T1000 (cell line): ENCODE data around the gene CAMK2B.
"Not testable (repeated sequence)": the region's sequence is repeated elsewhere in the genome, so short reads cannot be mapped to it uniquely, and the experiment has no call there.

Experiments
- DNase-seq: peaks from one replicate; lab custom pipeline; 2025; ENCODE audit warnings: mixed read lengths; lab: John Stamatoyannopoulos, UW

The CAMK2B gene

DNA sequence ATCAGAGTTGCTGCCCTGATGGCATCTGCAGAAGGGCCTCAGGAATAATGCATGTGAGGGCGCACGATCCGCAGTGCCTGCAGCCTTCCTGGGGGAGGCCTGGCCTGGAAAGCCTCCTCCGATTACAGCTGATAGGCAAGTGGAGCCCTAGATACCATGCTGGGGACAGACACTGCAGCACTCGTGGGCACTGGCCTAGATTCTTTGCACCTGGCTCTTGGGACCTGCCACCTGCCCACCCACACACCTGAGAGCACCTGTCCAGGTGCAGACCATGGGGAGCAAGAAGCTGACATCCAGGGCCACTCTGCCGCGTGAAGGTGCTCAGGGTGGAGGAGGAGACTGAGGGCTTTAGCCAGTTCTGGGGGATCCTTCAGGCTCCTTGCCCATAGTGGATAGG is 109.9 kb downstream of the CAMK2B start:
- DNase-seq, result no peak

DNA sequence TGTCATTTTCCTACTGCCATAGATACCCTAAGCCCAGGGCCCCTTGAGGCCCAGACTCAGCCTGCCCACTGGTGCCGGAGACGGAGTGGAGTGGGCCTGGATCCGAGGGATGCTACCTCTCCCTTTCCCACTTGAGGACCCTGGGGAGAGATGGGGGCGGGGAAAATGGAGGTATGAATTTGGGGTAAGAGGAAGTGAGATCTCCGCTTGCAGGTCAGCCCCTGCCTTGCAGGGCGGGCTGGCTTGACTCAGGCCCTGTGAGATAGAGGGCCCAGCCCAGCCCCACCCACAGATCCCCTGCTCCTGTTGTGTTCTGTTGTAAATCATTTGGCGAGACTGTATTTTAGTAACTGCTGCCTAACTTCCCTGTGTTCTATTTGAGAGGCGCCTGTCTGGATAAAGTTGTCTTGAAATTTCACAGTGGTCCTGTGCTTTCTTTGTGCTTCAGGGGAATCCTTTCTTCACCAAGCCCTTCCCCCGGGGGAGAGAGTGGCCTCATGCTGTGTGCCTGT is 111.5 kb downstream of the CAMK2B start:
- no peak for DNase-seq

DNA sequence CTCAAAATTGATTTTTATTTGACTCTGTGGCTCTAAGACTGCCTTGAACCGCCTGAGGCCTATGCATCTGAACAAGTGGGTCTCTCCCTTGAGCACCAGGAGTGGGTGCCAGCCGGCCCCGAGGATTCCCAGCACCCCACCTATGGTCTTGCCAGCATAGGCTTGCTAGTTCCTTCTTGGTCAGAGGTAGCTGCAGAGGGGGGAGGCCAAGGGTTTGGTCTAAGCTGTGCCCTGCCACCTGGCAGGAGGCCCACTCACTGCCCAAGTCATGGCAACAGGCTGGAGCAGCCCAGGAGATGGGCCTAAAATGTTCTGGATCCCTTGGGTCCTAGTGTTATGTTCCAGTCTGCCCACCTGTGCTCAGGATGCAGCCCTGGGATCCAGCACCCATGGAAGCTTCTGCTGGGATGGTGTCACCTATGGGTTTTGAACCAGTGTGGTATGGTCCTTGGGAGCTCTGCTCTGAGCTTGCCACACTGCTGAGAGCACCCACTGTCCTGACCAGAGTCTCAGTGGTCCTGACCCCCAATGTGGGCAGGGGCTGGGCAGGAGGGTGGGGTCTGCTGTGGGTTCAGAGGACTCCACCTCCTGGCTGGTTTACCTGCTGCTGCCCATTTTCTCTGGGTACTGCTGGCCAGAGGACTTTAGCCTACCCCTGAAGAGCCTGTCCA is 112.1 kb downstream of the CAMK2B start:
- DNase-seq, result no peak

DNA sequence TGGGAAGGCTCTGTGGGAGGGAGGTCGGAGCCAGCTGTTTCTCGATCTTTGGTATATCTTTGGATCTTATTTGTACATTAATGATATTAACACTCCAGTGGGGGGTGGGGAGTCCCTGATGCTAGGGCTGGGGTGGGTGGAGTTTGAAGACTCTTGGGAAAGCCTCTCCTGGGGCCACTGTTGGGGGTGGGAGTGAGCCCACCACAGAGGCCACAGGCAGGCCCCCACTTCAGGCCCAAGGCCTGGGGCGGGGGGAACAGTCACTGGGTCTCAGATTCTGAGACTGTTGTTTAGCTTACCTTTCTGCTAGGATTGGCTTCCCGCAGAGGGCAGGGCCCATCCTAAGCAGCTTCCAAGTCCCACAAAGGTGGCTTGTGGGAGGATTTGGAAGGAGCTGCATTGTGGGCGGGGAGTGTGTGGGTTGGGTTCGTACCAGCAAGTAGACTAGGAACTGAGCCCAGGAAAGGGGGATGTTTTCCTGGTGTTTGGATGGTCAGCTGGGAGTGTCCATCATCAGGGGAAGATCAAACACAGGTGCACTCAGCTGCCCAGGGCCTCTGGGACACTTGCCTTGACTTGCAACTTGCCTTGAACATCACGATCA is 112.7 kb downstream of the CAMK2B start:
- no peak for DNase-seq

DNA sequence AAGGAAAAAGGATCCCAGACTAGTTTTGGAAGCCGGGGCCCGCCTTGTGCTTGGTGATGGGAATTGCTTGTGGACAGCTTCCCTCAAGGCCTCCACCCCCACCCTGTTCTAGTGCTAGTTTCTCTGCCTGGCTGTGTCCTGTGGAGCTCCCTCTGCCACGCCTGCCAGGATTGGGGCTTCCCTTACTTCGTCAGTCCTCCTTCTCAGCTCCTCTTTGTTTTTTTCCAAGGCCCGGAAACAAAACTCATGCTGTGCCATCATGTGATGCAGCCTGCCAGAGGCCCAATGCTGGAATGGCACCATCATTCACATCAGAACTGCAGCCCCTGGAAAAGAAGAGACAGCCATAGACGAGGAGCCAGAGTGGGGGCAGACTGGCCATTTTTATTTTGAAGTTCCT is 113.4 kb downstream of the CAMK2B start:
- DNase-seq, result no peak

DNA sequence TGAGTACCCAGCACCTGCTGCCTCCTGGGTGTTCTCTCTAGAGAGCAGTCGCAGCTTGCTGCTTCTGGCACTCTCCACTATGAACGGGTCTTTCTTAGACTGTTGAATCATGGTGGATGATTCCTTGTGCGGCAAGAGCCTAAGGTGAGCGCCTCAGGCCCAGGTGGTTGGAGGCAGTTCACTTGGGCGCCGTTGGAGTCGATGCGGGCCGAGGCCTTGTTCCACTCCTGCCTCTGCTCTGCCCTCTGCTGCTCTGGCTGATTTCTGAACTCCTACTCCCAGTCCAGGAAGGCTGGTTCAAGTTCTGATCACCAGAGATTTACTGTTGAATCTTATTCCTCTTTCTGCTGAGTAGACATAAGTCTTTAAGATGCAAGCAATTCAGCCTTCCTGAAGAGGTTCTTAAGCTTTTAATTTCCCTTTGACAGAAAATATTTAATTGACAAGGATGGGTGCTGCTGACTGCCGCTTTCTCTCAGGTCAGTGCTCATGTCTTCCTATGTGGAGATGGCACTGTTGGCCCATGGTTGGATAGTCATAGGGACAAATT is 114.2 kb downstream of the CAMK2B start:
- DNase-seq, result no peak

DNA sequence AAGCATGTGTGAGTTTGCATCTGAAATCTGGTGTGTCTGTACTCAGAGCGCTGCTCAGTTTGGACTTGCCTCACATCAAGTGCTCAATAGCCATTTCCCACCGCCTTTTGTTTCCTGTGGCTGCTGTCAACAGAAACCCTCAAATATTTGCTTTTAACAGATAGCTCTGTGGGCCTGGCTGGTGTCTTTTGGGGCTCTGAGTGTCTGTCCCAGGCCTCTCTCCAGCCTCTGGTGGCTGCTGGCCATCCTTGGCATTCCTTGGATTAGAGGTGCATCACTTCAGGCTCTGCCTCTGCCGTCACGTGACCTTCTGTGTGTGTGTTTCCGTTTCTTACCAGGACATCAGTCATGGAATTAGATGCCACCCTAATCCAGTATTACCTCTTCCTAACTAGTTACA is 115.3 kb downstream of the CAMK2B start:
- no peak for DNase-seq

DNA sequence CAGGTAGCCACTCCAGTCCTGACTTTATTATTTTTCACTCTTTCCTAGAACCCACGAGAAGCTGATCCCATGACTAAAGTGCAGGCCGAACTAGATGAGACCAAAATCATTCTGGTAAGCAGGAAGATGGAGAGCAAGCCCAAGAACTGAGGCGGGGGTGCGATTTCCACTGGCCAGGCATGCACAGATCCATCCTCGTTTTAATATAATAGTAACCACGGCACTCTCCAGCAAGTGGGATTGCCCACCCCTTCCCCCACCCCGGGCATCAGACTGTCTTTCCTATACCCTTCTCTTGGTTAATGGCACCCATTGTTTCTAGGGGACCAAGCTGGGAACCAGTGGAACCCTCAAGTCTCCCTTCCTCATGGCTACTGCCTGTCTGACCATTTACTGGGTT is 117.3 kb downstream of the CAMK2B start:
- no peak for DNase-seq

DNA sequence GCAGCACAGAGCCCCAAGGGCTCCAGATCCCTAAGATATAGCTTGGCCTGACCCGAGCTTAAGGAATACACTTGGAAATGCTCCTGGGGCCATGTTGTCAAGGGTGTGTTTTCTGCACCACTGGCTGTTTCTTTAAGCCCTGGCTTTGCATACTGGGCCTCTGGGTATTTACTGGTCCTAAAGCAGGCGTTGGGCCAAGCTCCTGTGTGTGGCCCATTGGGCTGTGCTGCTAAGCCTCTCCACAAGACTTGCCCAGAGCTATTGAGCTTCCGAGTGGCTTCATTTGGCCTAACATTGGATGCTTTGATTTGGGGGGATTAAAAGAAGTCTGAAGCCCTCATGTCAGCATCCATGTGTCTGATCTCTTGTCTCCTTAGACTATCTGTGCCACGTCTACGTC is 119.4 kb downstream of the CAMK2B start:
- no peak for DNase-seq

DNA sequence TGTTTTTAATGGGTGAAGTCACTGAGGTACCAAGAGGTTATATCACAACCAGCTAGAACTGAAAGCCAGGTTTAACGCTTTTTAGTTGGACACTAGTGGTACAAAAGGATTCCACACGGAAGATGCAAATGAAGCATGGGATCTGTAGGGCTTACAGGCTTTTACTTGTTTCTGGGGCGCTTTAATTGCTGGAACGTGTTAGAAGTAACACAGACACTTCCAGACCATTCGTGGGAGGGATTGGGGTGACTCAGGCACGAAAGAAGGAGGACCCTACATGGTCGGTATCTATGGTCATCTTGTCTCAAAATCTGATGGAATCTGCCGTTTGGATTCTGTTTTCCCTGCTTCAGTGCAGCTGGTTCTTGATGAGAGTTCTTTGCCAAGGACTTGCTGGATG is 123.6 kb downstream of the CAMK2B start:
- DNase-seq, result no peak

DNA sequence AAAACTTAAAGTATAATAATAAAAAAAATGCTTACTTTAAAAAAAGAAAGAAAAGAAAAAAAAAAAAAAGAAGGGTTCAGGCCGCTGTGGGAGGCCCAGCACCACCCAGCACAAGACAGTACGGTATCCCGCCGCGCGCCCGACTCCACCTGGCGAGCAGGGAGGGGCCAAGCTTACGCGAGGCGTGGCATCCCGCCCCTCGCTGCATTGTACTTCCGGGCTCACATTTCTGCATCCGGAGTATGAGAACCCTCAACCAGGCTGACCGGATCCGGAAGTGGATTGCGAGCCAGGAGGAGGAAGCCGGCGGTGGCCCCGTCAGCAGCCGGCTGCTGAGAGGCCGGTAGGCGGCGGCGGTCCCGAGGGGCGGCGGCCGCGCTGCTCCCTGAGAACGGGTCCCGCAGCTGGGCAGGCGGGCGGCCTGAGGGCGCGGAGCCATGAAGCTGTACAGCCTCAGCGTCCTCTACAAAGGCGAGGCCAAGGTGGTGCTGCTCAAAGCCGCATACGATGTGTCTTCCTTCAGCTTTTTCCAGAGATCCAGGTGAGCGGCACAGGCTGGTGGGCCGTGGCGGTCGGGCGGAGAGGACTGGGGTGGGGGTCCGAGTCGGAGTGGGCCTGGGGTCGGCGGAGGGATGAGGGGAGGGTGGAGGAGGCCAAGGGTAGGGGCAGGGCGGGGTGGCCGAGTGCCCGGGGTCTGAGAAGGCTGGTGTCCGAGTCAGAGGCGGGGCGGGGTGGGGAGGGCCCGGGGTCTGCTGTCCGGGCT is 124.5 kb downstream of the CAMK2B start, which contains the start of gene YKT6:
Gene YKT6 (plus strand): TSS at position 280 of the 763 bp plus-strand sequence. CDS start 158 bp downstream, at position 438.
- peak; percentile 80 for DNase-seq

DNA sequence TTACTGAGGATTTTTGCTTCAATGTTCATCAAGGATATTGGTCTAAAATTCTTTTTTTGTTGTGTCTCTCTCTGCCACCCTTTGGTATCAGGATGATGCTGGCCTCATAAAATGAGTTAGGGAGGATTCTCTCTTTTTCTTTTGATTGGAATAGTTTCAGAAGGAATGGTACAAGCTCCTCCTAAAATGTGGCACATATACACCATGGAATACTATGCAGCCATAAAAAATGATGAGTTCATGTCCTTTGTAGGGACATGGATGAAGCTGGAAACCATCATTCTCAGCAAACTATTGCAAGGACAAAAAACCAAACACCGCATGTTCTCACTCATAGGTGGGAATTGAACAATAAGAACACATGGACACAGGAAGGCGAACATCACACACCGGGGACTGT is 125.2 kb downstream of the CAMK2B start:
- DNase-seq, result not testable (repeated sequence)

DNA sequence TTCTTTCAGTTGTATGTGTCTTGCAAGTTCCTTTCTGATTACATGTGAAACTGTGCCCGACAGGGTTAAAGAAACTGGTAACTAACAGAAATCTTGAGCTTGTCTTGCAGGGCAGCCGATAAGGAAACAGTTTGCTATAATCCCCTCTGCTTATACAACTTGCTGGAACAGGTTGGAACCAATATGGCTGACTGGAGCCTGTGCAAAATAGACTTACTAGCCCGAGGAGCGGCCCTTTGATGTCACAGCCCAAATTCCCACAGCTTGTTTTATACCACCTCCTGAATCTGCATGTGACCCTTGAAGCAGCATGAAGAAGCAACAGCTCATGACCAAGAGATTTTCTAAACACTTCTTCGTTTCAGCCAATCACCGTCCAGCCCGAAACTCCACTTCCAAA is 127.9 kb downstream of the CAMK2B start:
- no peak for DNase-seq

DNA sequence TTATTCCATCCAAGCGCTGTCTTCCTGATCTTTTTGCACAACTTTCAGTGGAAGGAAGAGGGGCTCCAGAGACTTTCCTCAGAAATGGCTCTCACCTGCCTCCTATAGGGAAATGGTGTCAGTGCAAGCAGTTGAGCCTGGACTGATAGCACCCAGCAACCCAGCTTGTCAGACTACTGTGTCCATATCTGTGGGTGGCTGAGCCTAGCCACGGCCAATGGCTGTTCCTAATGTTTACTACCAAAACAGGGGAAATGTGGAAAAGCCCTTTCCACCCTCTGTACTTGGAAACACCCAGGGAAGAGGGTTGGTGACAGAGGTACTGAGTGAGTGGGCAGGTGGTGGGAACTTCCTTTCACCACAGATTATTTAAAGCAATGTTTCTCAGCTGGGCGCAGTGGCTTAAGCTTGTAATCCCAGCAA is 128.9 kb downstream of the CAMK2B start:
- peak; percentile 30 for DNase-seq

DNA sequence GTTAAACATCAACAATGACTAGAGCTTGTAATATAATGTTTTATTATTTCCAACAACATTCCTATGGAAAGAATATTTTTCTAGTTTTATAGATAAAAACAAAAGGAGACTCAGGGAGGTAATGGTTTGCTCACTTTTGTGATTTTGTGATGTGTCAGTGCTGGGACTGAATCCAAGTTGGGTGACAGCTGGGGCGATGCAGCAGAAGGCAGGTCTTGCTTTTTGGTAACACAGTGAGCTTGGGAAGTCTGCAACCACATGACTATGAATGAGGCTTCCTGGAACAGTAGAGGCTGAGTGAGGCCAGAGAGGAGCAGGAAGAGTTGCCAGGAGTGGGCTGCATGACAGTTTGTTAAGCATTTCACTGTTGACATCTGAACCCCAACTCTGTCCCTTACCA is 129.5 kb downstream of the CAMK2B start:
- DNase-seq, result no peak

DNA sequence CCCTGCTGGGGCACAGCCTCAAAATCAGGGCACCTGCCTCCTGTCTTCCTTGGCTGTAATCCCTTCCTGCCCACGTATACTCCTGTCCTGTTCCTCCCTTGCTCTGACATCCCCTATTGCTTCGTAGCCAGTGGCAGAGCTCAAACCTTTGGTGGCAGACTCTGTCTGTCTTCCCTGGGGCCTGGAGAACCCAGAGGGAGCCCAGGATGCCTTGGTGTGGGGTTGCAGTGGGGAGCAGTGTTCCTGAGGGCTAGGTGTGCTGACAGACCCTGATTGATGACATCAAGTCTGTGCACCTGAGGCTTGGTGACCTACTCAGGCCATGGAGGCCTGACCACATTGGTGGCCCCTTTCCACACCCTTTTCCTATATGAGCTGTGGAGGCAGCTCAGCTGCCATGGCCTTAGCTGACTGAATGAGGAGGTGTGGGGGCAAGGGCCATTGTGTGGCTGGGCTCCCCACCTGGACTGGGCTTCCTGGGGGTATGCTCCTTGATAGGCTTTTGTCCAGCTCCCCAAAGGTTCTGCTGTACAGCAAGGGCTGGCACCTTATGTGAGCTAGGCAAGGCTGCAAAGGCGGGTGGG is 130.7 kb downstream of the CAMK2B start:
- no peak for DNase-seq

DNA sequence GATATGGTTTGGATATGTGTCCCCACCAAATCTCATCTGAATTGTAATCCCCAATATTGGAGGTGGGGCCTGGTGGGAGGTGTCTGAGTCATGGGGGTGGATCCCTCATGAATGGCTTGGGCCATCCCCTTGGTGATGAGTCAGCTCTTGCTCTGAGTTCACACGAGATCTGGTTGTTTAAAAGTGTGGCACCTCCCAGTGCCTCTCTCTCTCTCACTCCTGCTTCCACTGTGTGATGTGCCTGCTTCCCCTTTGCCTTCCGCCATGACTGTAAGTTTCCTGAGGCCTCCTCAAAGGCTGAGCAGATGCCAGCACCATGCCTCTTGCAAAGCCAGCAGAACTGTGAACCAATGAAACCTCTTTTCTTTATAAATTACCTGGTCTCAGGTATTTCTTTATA is 131.3 kb downstream of the CAMK2B start:
- DNase-seq, result no peak

DNA sequence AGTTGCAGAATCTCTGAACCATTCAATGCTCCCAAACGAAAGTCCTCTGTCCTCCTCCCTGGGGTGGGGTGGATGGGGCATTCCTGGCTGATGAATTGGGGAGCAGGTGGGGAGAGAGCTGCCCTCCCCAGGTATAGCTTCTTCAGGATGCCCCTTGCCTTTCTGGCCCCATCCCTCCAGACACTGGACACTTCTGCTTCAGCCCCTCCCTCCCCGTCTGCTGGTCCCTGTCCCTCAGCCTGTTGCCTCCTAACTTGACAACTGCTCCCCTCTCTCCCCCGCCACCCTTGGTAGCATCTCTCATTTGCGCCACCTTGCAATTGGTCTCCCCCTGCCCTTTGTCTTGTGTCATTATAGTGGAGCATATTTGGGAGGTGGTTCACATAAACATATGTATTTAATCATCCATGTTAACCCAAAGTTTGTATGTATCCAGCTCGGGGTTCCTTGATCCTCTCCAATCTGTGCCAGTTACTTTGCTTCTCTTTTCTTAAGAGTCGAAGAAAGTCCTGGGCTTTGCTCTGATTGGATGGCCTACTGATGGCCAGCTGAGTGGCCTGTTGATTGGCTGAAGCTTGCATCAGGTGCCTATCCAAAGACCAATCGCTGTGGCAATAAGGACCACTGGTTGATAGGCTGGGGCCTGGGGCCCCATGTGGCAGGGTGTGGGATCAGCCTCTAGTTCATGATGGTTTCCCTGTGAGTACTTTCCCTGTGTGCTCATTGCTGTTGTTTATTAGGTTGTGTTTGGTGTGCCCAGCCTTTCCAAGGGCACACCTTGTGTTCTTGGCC is 132.2 kb downstream of the CAMK2B start:
- DNase-seq, result no peak

DNA sequence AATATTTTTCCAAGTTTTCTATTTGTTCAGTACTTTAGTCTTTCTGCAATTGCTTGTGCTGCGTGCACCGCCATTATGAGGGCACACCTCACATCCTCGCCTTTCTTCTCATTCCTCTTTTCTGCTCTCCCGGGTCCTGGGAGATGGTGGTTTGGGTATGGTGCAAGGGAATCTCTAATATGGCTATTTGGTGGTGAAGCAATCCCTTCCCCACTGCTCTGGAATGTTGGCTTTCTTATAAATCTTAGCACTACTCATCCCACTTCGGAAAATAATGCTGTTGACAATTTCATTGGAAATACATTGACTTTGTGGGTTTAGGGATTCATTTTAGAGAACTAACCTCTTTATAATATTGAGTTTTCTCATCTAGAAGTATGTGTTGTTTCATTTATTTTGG is 134.2 kb downstream of the CAMK2B start:
- no peak for DNase-seq

DNA sequence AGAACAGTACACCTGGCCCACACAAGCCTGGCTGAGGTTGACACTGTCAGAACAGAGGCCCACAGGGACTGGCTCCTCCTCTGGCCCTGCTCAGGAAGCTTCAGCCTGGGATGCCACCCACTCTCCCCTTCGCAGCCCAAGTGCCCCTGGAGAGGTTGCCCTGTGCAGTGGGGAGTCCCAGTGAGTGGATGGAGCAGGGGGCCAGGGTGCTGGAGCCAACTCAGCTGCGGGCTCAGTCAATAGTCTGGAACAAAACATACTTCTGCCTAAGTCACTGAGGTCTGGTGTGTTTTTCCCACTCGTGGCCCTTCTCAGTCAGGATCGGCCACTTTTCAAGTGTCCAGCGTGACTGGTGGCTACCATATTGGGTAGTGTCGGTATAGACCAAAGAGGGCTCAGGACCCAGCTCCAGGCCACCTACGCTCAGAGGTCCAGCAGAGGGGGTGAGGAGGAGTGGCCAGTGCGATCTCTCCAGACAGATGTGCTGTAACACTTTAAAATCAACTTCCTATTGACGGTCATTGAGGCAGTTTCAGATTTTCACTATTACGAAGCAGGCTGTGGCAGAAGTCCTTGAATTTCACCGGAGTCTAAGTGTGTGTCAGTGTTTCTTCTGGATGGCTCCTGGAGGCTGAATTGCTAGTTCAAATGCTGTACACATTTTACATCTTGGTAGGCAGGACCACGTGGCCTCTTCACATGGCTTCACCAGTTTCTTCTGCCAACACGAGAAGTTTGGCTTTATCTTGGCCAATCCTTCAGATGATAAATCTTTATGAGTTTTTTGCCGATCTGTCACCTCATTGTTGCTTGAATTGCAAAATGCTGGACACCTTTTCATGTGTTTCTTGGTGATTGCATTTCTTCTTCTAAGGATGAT is 135.2 kb downstream of the CAMK2B start:
- no peak for DNase-seq
